ENCODE results near the gene SMARCC1.

- TF ChIP-seq YY1 (IDR thresholded peaks at IDR 0.05; ENCODE audit: insufficient read depth, insufficient read length) (no peak), ZNF274 (IDR thresholded peaks at IDR 0.05; ENCODE audit: low read depth, low read length) (no peak), SUZ12 (IDR thresholded peaks at IDR 0.05; ENCODE audit: extremely low read depth, insufficient read depth, insufficient read length) (no peak)
Measured at GRCh38 chr3:47636921-47637320, 144.8 kb downstream of the SMARCC1 start.

Measured in NT2/D1 (cell line).